IMR-90 (cell line): ENCODE measurements around the gene TGFBR2. TPM values are rescaled to one million over a fixed set of nuclear protein-coding genes. Genes with fewer than 3 reads are reported as not detected.

ENCODE experiments used
- ATAC-seq: fragments of 200-7000 bp; cut with Tn5 transposase; 2 replicates; pipeline ENCODE4 v1.9.1; 2020; ENCODE audit warnings: low read depth, mild to moderate bottlenecking, moderate library complexity
- BruUV-seq: library from RNA; stranded (reverse); fragments of 400-500 nt; replicated peaks from 2 replicates; lab custom pipeline; 2021; lab: Mats Ljungman, UMichigan
- CTCF ChIA-PET: fragments of 300-600 bp; formaldehyde crosslinking; extraction: SDS; loops from one replicate; lab custom pipeline; 2021; ENCODE audit warnings: antibody characterized with exemption; lab: Yijun Ruan, JAX
- POLR2A ChIA-PET: fragments of 300-600 bp; sonication (Branson Sonifier 250); formaldehyde crosslinking; loops from one replicate; lab custom pipeline; 2022; ENCODE audit warnings: antibody characterized with exemption; ENCODE audit not compliant: unreplicated experiment; lab: Charles Lee
- DNase-seq: peaks from one replicate; pipeline ENCODE4 v3.0.0; 2013
- H2AFZ ChIP-seq: replicated peaks from 2 replicates; pipeline ENCODE3; 2013; ENCODE audit warnings: low read length, mild to moderate bottlenecking; ENCODE audit not compliant: poor library complexity
- H2AK5ac ChIP-seq: 2 replicates; pipeline ENCODE4 v1.6.1; 2013; ENCODE audit warnings: low read depth, low read length, inconsistent platforms
- H2AK9ac ChIP-seq: replicated peaks from 2 replicates; pipeline ENCODE3; 2013; ENCODE audit warnings: mild to moderate bottlenecking, low read depth, low read length, moderate library complexity; ENCODE audit not compliant: poor library complexity
- H2BK120ac ChIP-seq: 2 replicates; pipeline ENCODE4 v1.6.1; 2013; ENCODE audit warnings: low read depth, low read length, inconsistent platforms
- H2BK15ac ChIP-seq: 3 replicates; pipeline ENCODE4 v1.6.1; 2013; ENCODE audit warnings: low read depth, low read length, inconsistent platforms
- H2BK20ac ChIP-seq: 2 replicates; pipeline ENCODE4 v1.6.1; 2013; ENCODE audit warnings: low read depth, mild to moderate bottlenecking, inconsistent platforms, low read length, moderate library complexity
- H2BK5ac ChIP-seq: 2 replicates; pipeline ENCODE4 v1.6.1; 2013; ENCODE audit warnings: mild to moderate bottlenecking, low read depth, low read length, inconsistent platforms; ENCODE audit not compliant: poor library complexity, severe bottlenecking
- H3K14ac ChIP-seq: replicated peaks from 2 replicates; pipeline ENCODE4 v1.6.1; 2013; ENCODE audit warnings: low read depth, low read length, inconsistent platforms
- H3K18ac ChIP-seq: 2 replicates; pipeline ENCODE4 v1.6.1; 2013; ENCODE audit warnings: low read depth, low read length, control low read depth
- H3K23ac ChIP-seq: 2 replicates; pipeline ENCODE4 v1.6.1; 2013; ENCODE audit warnings: low read depth, low read length, inconsistent platforms
- H3K27ac ChIP-seq: 2 replicates; pipeline ENCODE4 v1.5.1; 2013; ENCODE audit warnings: mild to moderate bottlenecking, control low read depth, low read length; ENCODE audit not compliant: insufficient read depth
- H3K27me3 ChIP-seq: 2 replicates; pipeline ENCODE4 v1.6.1; 2013; ENCODE audit warnings: low read length; ENCODE audit not compliant: control insufficient read depth, insufficient read depth
- H3K36me3 ChIP-seq: 2 replicates; pipeline ENCODE4 v1.6.1; 2013; ENCODE audit warnings: low read length, mixed read lengths; ENCODE audit not compliant: control insufficient read depth, insufficient read depth
- H3K4ac ChIP-seq: 2 replicates; pipeline ENCODE4 v1.6.1; 2013; ENCODE audit warnings: low read depth, low read length, inconsistent platforms
- H3K4me1 ChIP-seq: 2 replicates; pipeline ENCODE4 v1.6.1; 2013; ENCODE audit warnings: low read length, mixed read lengths; ENCODE audit not compliant: control insufficient read depth, insufficient read depth
- H3K4me2 ChIP-seq: 2 replicates; pipeline ENCODE4 v1.6.1; 2013; ENCODE audit warnings: low read depth, mild to moderate bottlenecking, control low read depth, low read length, moderate library complexity
- H3K4me3 ChIP-seq: 2 replicates; pipeline ENCODE4 v1.5.1; 2013; ENCODE audit warnings: low read depth, mild to moderate bottlenecking, control low read depth, low read length, moderate library complexity; ENCODE audit not compliant: insufficient read depth
- H3K56ac ChIP-seq: 2 replicates; pipeline ENCODE4 v1.6.1; 2013; ENCODE audit warnings: low read length, inconsistent platforms; ENCODE audit not compliant: insufficient read depth; ENCODE audit errors: extremely low read depth
- H3K79me1 ChIP-seq, 2 experiments: 2 replicates each; pipeline ENCODE4 v1.6.1; 2013; ENCODE audit warnings: low read length in 2 of 2, inconsistent platforms in 1 of 2, low read depth in 1 of 2
- H3K9ac ChIP-seq: 2 replicates; pipeline ENCODE4 v1.6.1; 2013; ENCODE audit warnings: low read depth, low read length, control low read depth
- H3K9me1 ChIP-seq: 2 replicates; pipeline ENCODE4 v1.6.1; 2013; ENCODE audit warnings: low read length, inconsistent platforms; ENCODE audit not compliant: insufficient read depth
- H3K9me3 ChIP-seq: 2 replicates; pipeline ENCODE4 v1.6.1; 2013; ENCODE audit warnings: low read length; ENCODE audit not compliant: control insufficient read depth, insufficient read depth
- H4K20me1 ChIP-seq: 2 replicates; pipeline ENCODE4 v1.6.1; 2013; ENCODE audit warnings: low read length, inconsistent platforms; ENCODE audit not compliant: insufficient read depth
- H4K5ac ChIP-seq: 2 replicates; pipeline ENCODE4 v1.6.1; 2013; ENCODE audit warnings: mild to moderate bottlenecking, low read depth, low read length, control low read depth
- H4K8ac ChIP-seq, 2 experiments: 2 replicates each; pipeline ENCODE4 v1.6.1; 2013; ENCODE audit warnings: low read depth in 2 of 2, low read length in 2 of 2, control low read depth in 1 of 2, inconsistent platforms in 1 of 2
- H4K91ac ChIP-seq: 2 replicates; pipeline ENCODE4 v1.6.1; 2013; ENCODE audit warnings: low read depth, low read length, inconsistent platforms; ENCODE audit not compliant: insufficient read depth
- BHLHE40 ChIP-seq: fragments of 150-350 bp; IDR thresholded peaks from 2 replicates; pipeline ENCODE4 v1.6.1; 2016; ENCODE audit warnings: mild to moderate bottlenecking, low read depth, low read length
- CEBPB ChIP-seq: IDR thresholded peaks from 2 replicates; pipeline ENCODE4 v1.6.1; 2012; ENCODE audit warnings: low read depth, low read length, improper control_type of control experiment
- CHD1 ChIP-seq: IDR thresholded peaks from 2 replicates; pipeline ENCODE4 v1.6.1; 2012; ENCODE audit warnings: low read depth, low read length, improper control_type of control experiment
- ELK1 ChIP-seq: fragments of 150-350 bp; IDR thresholded peaks from 2 replicates; pipeline ENCODE4 v1.6.1; 2016; ENCODE audit warnings: low read depth, mild to moderate bottlenecking, low read length, moderate library complexity, borderline replicate concordance
- FOS ChIP-seq: fragments of 150-350 bp; IDR thresholded peaks from 2 replicates; pipeline ENCODE4 v1.6.1; 2016; ENCODE audit warnings: low read depth, low read length
- MAFK ChIP-seq: IDR thresholded peaks from 2 replicates; pipeline ENCODE4 v1.6.1; 2012; ENCODE audit warnings: low read depth, low read length, improper control_type of control experiment
- MAZ ChIP-seq: IDR thresholded peaks from 2 replicates; pipeline ENCODE4 v1.6.1; 2012; ENCODE audit warnings: low read depth, mild to moderate bottlenecking, low read length, improper control_type of control experiment, moderate library complexity, borderline replicate concordance
- MXI1 ChIP-seq: IDR thresholded peaks from 2 replicates; pipeline ENCODE4 v1.6.1; 2012; ENCODE audit warnings: low read depth, mild to moderate bottlenecking, low read length, moderate library complexity, borderline replicate concordance
- POLR2A ChIP-seq: IDR thresholded peaks from 2 replicates; pipeline ENCODE4 v1.6.1; 2012; ENCODE audit warnings: mild to moderate bottlenecking, low read depth, low read length
- RAD21 ChIP-seq: IDR thresholded peaks from 2 replicates; pipeline ENCODE4 v1.6.1; 2012; ENCODE audit warnings: low read length, improper control_type of control experiment
- RCOR1 ChIP-seq: IDR thresholded peaks from 2 replicates; pipeline ENCODE4 v1.6.1; 2012; ENCODE audit warnings: mild to moderate bottlenecking, low read length, improper control_type of control experiment; ENCODE audit not compliant: insufficient replicate concordance
- RFX5 ChIP-seq: IDR thresholded peaks from 2 replicates; pipeline ENCODE4 v1.8.0; 2012; ENCODE audit warnings: low read depth, mild to moderate bottlenecking, low read length, moderate library complexity
- SMC3 ChIP-seq: fragments of 150-350 bp; IDR thresholded peaks from 2 replicates; pipeline ENCODE4 v1.6.1; 2016; ENCODE audit warnings: low read depth, mild to moderate bottlenecking, antibody characterized with exemption, low read length, moderate library complexity
- WGBS, 2 experiments: methylation state at CpG; one replicate each; pipeline versions ENCODE4 v1.1.5 to v1.1.7; 2013; ENCODE audit warnings: missing lambda C conversion rate in 2 of 2; ENCODE audit not compliant: insufficient read length in 1 of 2; ENCODE audit errors: extremely low coverage in 2 of 2; 5-methylcytosine and 5-hydroxymethylcytosine counted together
- dilution Hi-C: fragments of 300-500 bp; cut with HindIII; formaldehyde crosslinking; loops from one replicate; pipeline ENCODE4 v1.14.3; 2018; ENCODE audit warnings: low sequenced_read_pairs; ENCODE audit not compliant: unreplicated experiment
- in situ Hi-C: fragments of 300-500 bp; cut with MboI; formaldehyde crosslinking; loops from 3 replicates; pipeline ENCODE4 v1.14.3; 2019; ENCODE audit warnings: low sequenced_read_pairs, inconsistent platforms, mixed read lengths
- intact Hi-C: fragments of 100-400 bp; cut with micrococcal nuclease; formaldehyde crosslinking; loops from 2 replicates; pipeline ENCODE4 v1.10.0; 2022
- polyA plus RNA-seq, 3 experiments: library from polyadenylated mRNA; depleted of rRNA; stranded (reverse); fragments of >200 nt; gene quantifications; 2 replicates each; pipeline ENCODE4 v1.2.3, GENCODE V29; 2012; ENCODE audit warnings: low replicate concordance in 1 of 3
- total RNA-seq: library from RNA; depleted of rRNA; stranded (reverse); fragments of >200 nt; gene quantifications from 2 replicates; pipeline ENCODE4 v1.2.3, GENCODE V29; 2012
- TF ChIP-seq, protein P1 (sequence below): conservative IDR thresholded peaks from 2 replicates; pipeline ENCODE4 v1.5.1; 2012; ENCODE audit warnings: mild to moderate bottlenecking, low read depth, low read length, improper control_type of control experiment
- TF ChIP-seq, protein P2 (sequence below): fragments of 150-350 bp; IDR thresholded peaks from 2 replicates; pipeline ENCODE4 v1.6.1; 2017; ENCODE audit warnings: mild to moderate bottlenecking, antibody characterized with exemption, low read length, low read depth

Gene TGFBR2
- total and polyA plus RNA-seq, 2 of the 4 experiments (the other 2 are of a cell fraction), result 63.7 to 87.5 TPM

GRCh38 chr3:30629746-30630145 is 23.3 kb downstream of the TGFBR2 start:
- Histone ChIP-seq H2BK15ac (no peak overlapping the region), H3K23ac (no peak overlapping the region), H3K9me3 (peaks cover 3% of the 10 kb centered on the region), H3K14ac (no peak overlapping the region), H3K36me3 (peaks cover 6% of the 10 kb centered on the region; the same call in 1 of the 2 replicates), H3K4ac (no peak overlapping the region), H2BK20ac (no peak overlapping the region), H3K27me3 (no peaks in the 10 kb centered on the region), H2AK5ac (no peak overlapping the region), H4K8ac (no peak overlapping the region), H3K9me1 (peaks cover 10% of the 10 kb centered on the region), H2AK9ac (no peak overlapping the region), H4K5ac (no peak overlapping the region), H3K4me1 (peaks cover 21% of the 10 kb centered on the region), H2BK120ac (no peak overlapping the region), H3K27ac (no peak overlapping the region), H4K20me1 (peaks cover 21% of the 10 kb centered on the region; the same call in 1 of the 2 replicates), H4K91ac (no peak overlapping the region), H3K79me1 (peaks cover 52 to 87% of the 10 kb centered on the region in 2 experiments), H3K4me2 (no peak overlapping the region), H3K4me3 (no peak overlapping the region), H3K18ac (no peak overlapping the region), H3K9ac (no peak overlapping the region), H3K56ac (no peak overlapping the region), H2BK5ac (no peak overlapping the region), H2AFZ (no peak overlapping the region)
- WGBS, 2 experiments, result no CpG with 5 or more reads among the region's 6 CpGs
- ChIA-PET CTCF (interaction anchor here (0.6 to 1.3 kb wide), 2 partner anchors 12 to 33 kb away, joined by 3 read pairs; no protein-coding TSS in a partner anchor), POLR2A (interaction anchor here (0.5 kb wide), 1 partner anchor 625 kb away, joined by 9 read pairs; no protein-coding TSS in a partner anchor)
- dilution Hi-C loops, result no loop called here
- DNase-seq (no peak), ATAC-seq (no peak)
- TF ChIP-seq MAFK (no peak), CHD1 (no peak), POLR2A (no peak), RFX5 (no peak), RCOR1 (no peak), MAZ (no peak), CEBPB (no peak), FOS (no peak), BHLHE40 (no peak), RAD21 (no peak), SMC3 (no peak), ELK1 (no peak), MXI1 (no peak)
- TF ChIP-seq, protein P1, sequence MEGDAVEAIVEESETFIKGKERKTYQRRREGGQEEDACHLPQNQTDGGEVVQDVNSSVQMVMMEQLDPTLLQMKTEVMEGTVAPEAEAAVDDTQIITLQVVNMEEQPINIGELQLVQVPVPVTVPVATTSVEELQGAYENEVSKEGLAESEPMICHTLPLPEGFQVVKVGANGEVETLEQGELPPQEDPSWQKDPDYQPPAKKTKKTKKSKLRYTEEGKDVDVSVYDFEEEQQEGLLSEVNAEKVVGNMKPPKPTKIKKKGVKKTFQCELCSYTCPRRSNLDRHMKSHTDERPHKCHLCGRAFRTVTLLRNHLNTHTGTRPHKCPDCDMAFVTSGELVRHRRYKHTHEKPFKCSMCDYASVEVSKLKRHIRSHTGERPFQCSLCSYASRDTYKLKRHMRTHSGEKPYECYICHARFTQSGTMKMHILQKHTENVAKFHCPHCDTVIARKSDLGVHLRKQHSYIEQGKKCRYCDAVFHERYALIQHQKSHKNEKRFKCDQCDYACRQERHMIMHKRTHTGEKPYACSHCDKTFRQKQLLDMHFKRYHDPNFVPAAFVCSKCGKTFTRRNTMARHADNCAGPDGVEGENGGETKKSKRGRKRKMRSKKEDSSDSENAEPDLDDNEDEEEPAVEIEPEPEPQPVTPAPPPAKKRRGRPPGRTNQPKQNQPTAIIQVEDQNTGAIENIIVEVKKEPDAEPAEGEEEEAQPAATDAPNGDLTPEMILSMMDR, result no peak
- TF ChIP-seq, protein P2, sequence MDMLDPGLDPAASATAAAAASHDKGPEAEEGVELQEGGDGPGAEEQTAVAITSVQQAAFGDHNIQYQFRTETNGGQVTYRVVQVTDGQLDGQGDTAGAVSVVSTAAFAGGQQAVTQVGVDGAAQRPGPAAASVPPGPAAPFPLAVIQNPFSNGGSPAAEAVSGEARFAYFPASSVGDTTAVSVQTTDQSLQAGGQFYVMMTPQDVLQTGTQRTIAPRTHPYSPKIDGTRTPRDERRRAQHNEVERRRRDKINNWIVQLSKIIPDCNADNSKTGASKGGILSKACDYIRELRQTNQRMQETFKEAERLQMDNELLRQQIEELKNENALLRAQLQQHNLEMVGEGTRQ, result no peak
- in situ Hi-C loops, result no loop called here
- intact Hi-C loops, result no loop called here
- no TSS peak for BruUV-seq
